GM23338 (cell line): ENCODE measurements around the gene NUMBL. TPM values are rescaled to one million over a fixed set of nuclear protein-coding genes. Genes with fewer than 3 reads are reported as not detected.
A peak's percentile ranks its signal among the peaks of the same experiment; 100 is the strongest.

Source experiments
- ATAC-seq: fragments of 200-7000 bp; cut with Tn5 transposase; 3 replicates; pipeline ENCODE4 v1.9.1; 2020
- DNase-seq: peaks from one replicate; pipeline ENCODE4 v3.0.0-alpha.2; 2015; ENCODE audit warnings: low spot score
- H2AFZ ChIP-seq: fragments of 200-600 bp; sonication (generic); 2 replicates; pipeline ENCODE4 v1.8.0; 2016; ENCODE audit warnings: antibody characterized with exemption, mild to moderate bottlenecking, moderate library complexity
- H3F3A ChIP-seq: fragments of 200-600 bp; sonication (generic); replicated peaks from 2 replicates; pipeline ENCODE4 v1.8.0; 2017; ENCODE audit warnings: antibody characterized with exemption, mixed run types, low read depth
- H3K27ac ChIP-seq: fragments of 200-600 bp; sonication (generic); 2 replicates; pipeline ENCODE4 v1.6.1; 2016; ENCODE audit warnings: low read depth
- H3K27me3 ChIP-seq: fragments of 200-600 bp; sonication (generic); 2 replicates; pipeline ENCODE4 v1.8.0; 2016; ENCODE audit warnings: mild to moderate bottlenecking, mixed run types, moderate library complexity; ENCODE audit not compliant: insufficient read depth
- H3K36me3 ChIP-seq: fragments of 200-600 bp; sonication (generic); 2 replicates; pipeline ENCODE4 v1.8.0; 2016; ENCODE audit warnings: mild to moderate bottlenecking; ENCODE audit not compliant: insufficient read depth
- H3K4me1 ChIP-seq: fragments of 200-600 bp; sonication (generic); 2 replicates; pipeline ENCODE4 v1.8.0; 2016; ENCODE audit warnings: mild to moderate bottlenecking, moderate library complexity; ENCODE audit not compliant: insufficient read depth
- H3K4me2 ChIP-seq: fragments of 200-600 bp; sonication (generic); 2 replicates; pipeline ENCODE4 v1.7.1; 2017; ENCODE audit warnings: mixed run types
- H3K4me3 ChIP-seq: fragments of 200-600 bp; sonication (generic); 2 replicates; pipeline ENCODE4 v1.6.1; 2016; ENCODE audit warnings: mixed run types
- H3K79me2 ChIP-seq: fragments of 200-600 bp; sonication (generic); replicated peaks from 2 replicates; pipeline ENCODE4 v1.8.0; 2017; ENCODE audit warnings: mild to moderate bottlenecking; ENCODE audit not compliant: insufficient read depth
- H3K9me2 ChIP-seq: fragments of 200-600 bp; sonication (generic); 2 replicates; pipeline ENCODE4 v1.8.0; 2017; ENCODE audit not compliant: insufficient read depth
- H4K20me1 ChIP-seq: fragments of 200-600 bp; sonication (generic); replicated peaks from 2 replicates; pipeline ENCODE4 v1.8.0; 2017; ENCODE audit warnings: mild to moderate bottlenecking; ENCODE audit not compliant: insufficient read depth
- H3K27ac Mint-ChIP-seq: 2 replicates; pipeline ENCODE4 v1.8.0; 2020; ENCODE audit warnings: inconsistent platforms, mild to moderate bottlenecking, moderate library complexity, mixed read lengths
- H3K27me3 Mint-ChIP-seq: 3 replicates; pipeline ENCODE4 v1.8.0; 2022; ENCODE audit warnings: low read depth, mild to moderate bottlenecking, moderate library complexity, mixed read lengths, inconsistent platforms; ENCODE audit not compliant: insufficient read depth, poor library complexity
- H3K36me3 Mint-ChIP-seq: 3 replicates; pipeline ENCODE4 v1.8.0; 2021; ENCODE audit warnings: low read depth, mild to moderate bottlenecking, inconsistent platforms, moderate library complexity, mixed read lengths
- H3K4me1 Mint-ChIP-seq: 3 replicates; pipeline ENCODE4 v1.8.0; 2020; ENCODE audit warnings: mild to moderate bottlenecking, inconsistent platforms, mixed read lengths
- H3K4me3 Mint-ChIP-seq: 3 replicates; pipeline ENCODE4 v1.8.0; 2021; ENCODE audit warnings: moderate library complexity, mild to moderate bottlenecking, inconsistent platforms, mixed read lengths
- H3K9me3 Mint-ChIP-seq: 3 replicates; pipeline ENCODE4 v1.8.0; 2020; ENCODE audit warnings: moderate library complexity, mild to moderate bottlenecking, inconsistent platforms, mixed read lengths
- CTCF ChIP-seq, 2 experiments: fragments of 200-600 bp in 1 of 2; sonication (generic) in 1 of 2; conservative IDR thresholded peaks; 2 replicates each; pipeline versions ENCODE4 v1.5.1 to v1.6.1; 2016 to 2017; ENCODE audit warnings: antibody characterized with exemption in 2 of 2, low read depth in 2 of 2, mild to moderate bottlenecking in 2 of 2, moderate library complexity in 1 of 2
- ETS1 ChIP-seq: IDR thresholded peaks from 2 replicates; pipeline ENCODE4 v1.6.1; 2016; ENCODE audit warnings: antibody characterized with exemption
- EZH2phosphoT487 ChIP-seq: fragments of 200-600 bp; sonication (generic); IDR thresholded peaks from one replicate; pipeline ENCODE4 v1.8.1; 2018; ENCODE audit warnings: antibody characterized with exemption; ENCODE audit not compliant: unreplicated experiment
- JUNB ChIP-seq: IDR thresholded peaks from one replicate; pipeline ENCODE4 v1.6.1; 2016; ENCODE audit warnings: antibody characterized with exemption; ENCODE audit not compliant: unreplicated experiment
- POLR2AphosphoS5 ChIP-seq: IDR thresholded peaks from 2 replicates; pipeline ENCODE4 v1.6.1; 2016; ENCODE audit warnings: antibody characterized with exemption, low read depth
- STAT1 ChIP-seq: IDR thresholded peaks from one replicate; pipeline ENCODE4 v1.6.1; 2016; ENCODE audit warnings: antibody characterized with exemption; ENCODE audit not compliant: unreplicated experiment
- ZNF114 ChIP-seq: fragments of 250-450 bp; sonication (Bioruptor Pico); IDR thresholded peaks from 2 replicates; pipeline ENCODE4 v1.5.0; 2020; ENCODE audit warnings: mild to moderate bottlenecking, moderate library complexity
- ZNF331 ChIP-seq: fragments of 250-450 bp; sonication (Bioruptor Pico); IDR thresholded peaks from 2 replicates; pipeline ENCODE4 v1.5.0; 2020; ENCODE audit warnings: low read depth, mild to moderate bottlenecking, moderate library complexity
- ZNF462 ChIP-seq: fragments of 250-450 bp; sonication (Bioruptor Pico); IDR thresholded peaks from 2 replicates; pipeline ENCODE4 v1.5.0; 2020; ENCODE audit warnings: mild to moderate bottlenecking, moderate library complexity
- polyA plus RNA-seq: library from polyadenylated mRNA; unstranded; fragments of >200 nt; fragmentation: Nextera tagmentation; extraction: Ambion mirVana; gene quantifications from 2 replicates; pipeline ENCODE4 v1.2.1, GENCODE V29; 2016
- total RNA-seq: library from RNA; depleted of rRNA; stranded (reverse); fragments of >200 nt; shearing (Covaris generic); gene quantifications from 2 replicates; pipeline ENCODE4 v1.2.3, GENCODE V29; 2014

Gene NUMBL
- total and polyA plus RNA-seq, 2 experiments from 2014 or later, result 8.5 to 28.5 TPM

GRCh38 chr19:40691421-40692211 lies 1.2 kb upstream of the NUMBL start:
- Mint-ChIP-seq H3K27me3 (peaks cover 2% of the 10 kb centered on the region), H3K4me1 (peaks cover 17% of the 10 kb centered on the region), H3K27ac (peak overlapping the region; percentile 100), H3K4me3 (peak overlapping the region; percentile 86), H3K9me3 (no peaks in the 10 kb centered on the region), H3K36me3 (peaks cover 8% of the 10 kb centered on the region)
- H3K27ac ChIP-seq, result peak overlapping the region; percentile 99; the same call in 1 of the 2 replicates
- TF ChIP-seq EZH2phosphoT487 (no peak), ZNF462 (no peak), JUNB (no peak), ZNF331 (CRISPR knock-in tag) (no peak), STAT1 (no peak), CTCF (conservative IDR thresholded peaks at IDR 0.05; ENCODE audit: low read depth in 2 of 2) (peak in 1 of 2 experiments; percentile 23; a peak in 1 of 4 replicates), ZNF114 (CRISPR knock-in tag) (no peak), POLR2AphosphoS5 (no peak), ETS1 (no peak)
- peak; percentile 71 for DNase-seq
- peaks cover 4% of the 10 kb centered on the region; the same call in 1 of the 2 replicates for H3K36me3 ChIP-seq
- H4K20me1 ChIP-seq, result peaks cover 8% of the 10 kb centered on the region
- H3K4me3 ChIP-seq, result peak overlapping the region; percentile 78
- peak; percentile 38 for ATAC-seq
- H3K4me2 ChIP-seq, result peak overlapping the region; percentile 94
- H3F3A ChIP-seq, result no peaks in the 10 kb centered on the region; the same call in 1 of the 2 replicates
- no peak overlapping the region for H2AFZ ChIP-seq
- no peaks in the 10 kb centered on the region for H3K27me3 ChIP-seq
- H3K4me1 ChIP-seq, result peaks cover 8% of the 10 kb centered on the region; the same call in 1 of the 2 replicates
- no peaks in the 10 kb centered on the region for H3K9me2 ChIP-seq
- peaks cover 19% of the 10 kb centered on the region for H3K79me2 ChIP-seq
